ENCODE data around the gene HLA-DOA.

GRCh38 chr6:32968867-32969684 is 40.3 kb downstream of the HLA-DOA start:
- TF ChIP-seq CTCF (IDR thresholded peaks at IDR 0.05) (peak in 1 of 6 experiments; percentile 14), POLR2A (IDR thresholded peaks at IDR 0.05) (peak in 1 of 2 donors; percentile 19)

Data from thyroid gland (tissue), 4 donors.